HEK293 (cell line): Measurements from ENCODE around the gene IFT80.

Source experiments
- CTCF ChIP-seq: fragments of 450-650 bp; formaldehyde crosslinking; IDR thresholded peaks from 2 replicates; pipeline ENCODE4 v1.5.1; 2016; ENCODE audit warnings: missing biosample characterization, missing genetic modification characterization
- REPIN1 ChIP-seq: fragments of 450-650 bp; formaldehyde crosslinking; IDR thresholded peaks from 2 replicates; pipeline ENCODE4 v1.5.1; 2017; ENCODE audit warnings: missing biosample characterization, missing genetic modification characterization, low read depth
- SALL2 ChIP-seq: fragments of 450-650 bp; formaldehyde crosslinking; IDR thresholded peaks from 2 replicates; pipeline ENCODE4 v1.5.0; 2017; ENCODE audit warnings: missing biosample characterization, mild to moderate bottlenecking, missing genetic modification characterization, borderline replicate concordance
- TSHZ1 ChIP-seq: fragments of 450-650 bp; formaldehyde crosslinking; IDR thresholded peaks from 2 replicates; pipeline ENCODE4 v1.5.1; 2016; ENCODE audit warnings: missing biosample characterization, missing genetic modification characterization, borderline replicate concordance
- ZBTB20 ChIP-seq: fragments of 450-650 bp; formaldehyde crosslinking; IDR thresholded peaks from 2 replicates; pipeline ENCODE4 v1.5.1; 2016; ENCODE audit warnings: missing biosample characterization, missing genetic modification characterization
- ZNF23 ChIP-seq: fragments of 450-650 bp; formaldehyde crosslinking; IDR thresholded peaks from 2 replicates; pipeline ENCODE4 v1.5.1; 2016; ENCODE audit warnings: missing biosample characterization, missing genetic modification characterization, borderline replicate concordance
- ZNF391 ChIP-seq: fragments of 450-650 bp; formaldehyde crosslinking; IDR thresholded peaks from 2 replicates; pipeline ENCODE4 v1.5.1; 2016; ENCODE audit warnings: low read depth, missing biosample characterization, missing genetic modification characterization, borderline replicate concordance
- ZNF426 ChIP-seq: fragments of 450-650 bp; formaldehyde crosslinking; IDR thresholded peaks from 2 replicates; pipeline ENCODE4 v1.5.1; 2017; ENCODE audit warnings: missing biosample characterization, missing genetic modification characterization, mild to moderate bottlenecking, inconsistent platforms, moderate library complexity
- ZNF747 ChIP-seq: fragments of 450-650 bp; formaldehyde crosslinking; IDR thresholded peaks from 2 replicates; pipeline ENCODE4 v1.5.1; 2016; ENCODE audit warnings: missing biosample characterization, missing genetic modification characterization
- ZSCAN4 ChIP-seq: fragments of 450-650 bp; formaldehyde crosslinking; IDR thresholded peaks from 2 replicates; pipeline ENCODE4 v1.5.1; 2017; ENCODE audit warnings: missing biosample characterization, missing genetic modification characterization

- TF ChIP-seq ZNF391 (tag by site-specific recombination) = no peak
- TF ChIP-seq CTCF (tag by site-specific recombination) = no peak
- TF ChIP-seq ZNF23 = no peak
- TF ChIP-seq TSHZ1 (tag by site-specific recombination) = no peak
- no peak for TF ChIP-seq ZBTB20 (tag by site-specific recombination)
- TF ChIP-seq SALL2 (tag by site-specific recombination) = no peak
- no peak for TF ChIP-seq ZNF426 (tag by site-specific recombination)
- no peak for TF ChIP-seq ZNF747 (tag by site-specific recombination)
- no peak for TF ChIP-seq REPIN1 (tag by site-specific recombination)
- no peak for TF ChIP-seq ZSCAN4 (tag by site-specific recombination)
Observed at GRCh38 chr3:160319322-160319721, 79.7 kb downstream of the IFT80 start.
